ENCODE measurements around the gene OXSR1.

OXSR1 gene

GRCh38 chr3:38136777-38137614 is 28.3 kb upstream of the OXSR1 start, which contains the start of gene ACAA1:
Gene ACAA1 (minus strand): TSS chr3:38137127. CDS start chr3:38137035, 92 bp downstream.
- Histone ChIP-seq H3K4me3 (ENCODE audit: low read depth in 1 of 2, low read length in 2 of 2) (peak within 1 kb of the TSS; percentile 95), H3K27ac (ENCODE audit: low read depth, low read length) (peak within 1 kb of the TSS; percentile 92), H3K4me1 (ENCODE audit: control insufficient read depth in 1 of 2, insufficient read depth in 2 of 2, low read length in 2 of 2) (peaks cover 50 to 55% of the 10 kb centered on the region in 2 donors), H3K27me3 (ENCODE audit: control insufficient read depth in 1 of 2, insufficient read depth in 2 of 2, low read length in 2 of 2) (no peaks in the 10 kb centered on the region), H3K9me3 (ENCODE audit: control insufficient read depth in 1 of 2, low read length in 2 of 2) (no peaks in the 10 kb centered on the region), H3K36me3 (ENCODE audit: control insufficient read depth in 1 of 2, insufficient read depth in 2 of 2, low read length in 2 of 2) (peaks cover 28 to 37% of the 10 kb centered on the region in 2 donors), H3K9ac (ENCODE audit: low read depth in 1 of 2, low read length in 2 of 2) (peak within 1 kb of the TSS; percentile 90 to 98)

DNA sequence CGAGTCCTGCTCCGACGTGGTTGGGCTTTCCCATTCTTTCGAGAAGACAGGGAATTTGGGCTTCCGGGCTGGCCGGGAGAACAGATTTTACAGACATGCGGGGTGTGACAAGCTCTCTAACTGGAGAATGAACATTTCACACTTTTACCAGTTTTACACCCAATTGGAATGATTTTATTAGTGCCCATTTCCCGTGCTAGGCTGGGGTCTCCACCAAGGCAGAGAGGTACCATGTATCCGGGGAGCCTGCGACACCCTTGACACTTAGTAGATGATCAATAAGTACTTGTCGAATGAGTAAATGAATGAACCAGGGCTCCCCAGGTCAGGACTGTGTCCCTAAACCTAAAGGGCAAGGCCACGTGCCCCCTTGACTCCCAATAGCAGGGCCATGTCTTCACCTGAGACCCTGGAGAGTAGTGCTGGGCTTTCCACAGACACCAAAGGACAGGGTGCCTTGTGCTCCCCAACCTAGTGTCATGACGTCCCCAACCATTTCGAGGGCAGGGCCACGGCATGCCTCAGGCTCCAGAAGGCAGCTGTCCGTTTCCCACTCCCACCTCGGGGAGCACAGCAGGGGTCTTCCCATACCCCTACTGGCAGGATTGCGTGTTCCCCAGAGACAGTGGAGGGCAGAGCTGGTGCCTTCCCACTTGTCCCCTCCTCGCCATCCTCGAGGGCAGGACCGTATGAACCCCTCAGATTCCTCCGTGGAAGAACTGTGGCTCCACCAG is 27.6 kb upstream of the OXSR1 start:
- peak overlapping the region; percentile 90 to 98 for H3K9ac ChIP-seq (ENCODE audit: low read depth in 1 of 2, low read length in 2 of 2)
- no peaks in the 10 kb centered on the region for H3K9me3 ChIP-seq (ENCODE audit: control insufficient read depth in 1 of 2, low read length in 2 of 2)
- H3K36me3 ChIP-seq (ENCODE audit: control insufficient read depth in 1 of 2, insufficient read depth in 2 of 2, low read length in 2 of 2): peaks cover 24 to 38% of the 10 kb centered on the region in 2 donors
- H3K4me3 ChIP-seq (ENCODE audit: low read depth in 1 of 2, low read length in 2 of 2): peak overlapping the region; percentile 95
- peak overlapping the region; percentile 92 for H3K27ac ChIP-seq (ENCODE audit: low read depth, low read length)
- H3K27me3 ChIP-seq (ENCODE audit: control insufficient read depth in 1 of 2, insufficient read depth in 2 of 2, low read length in 2 of 2): no peaks in the 10 kb centered on the region
- H3K4me1 ChIP-seq (ENCODE audit: control insufficient read depth in 1 of 2, insufficient read depth in 2 of 2, low read length in 2 of 2): peaks cover 43 to 48% of the 10 kb centered on the region in 2 donors

- Histone ChIP-seq H3K27me3 (ENCODE audit: control insufficient read depth in 1 of 2, insufficient read depth in 2 of 2, low read length in 2 of 2) (no peaks in the 10 kb centered on the region), H3K36me3 (ENCODE audit: control insufficient read depth in 1 of 2, insufficient read depth in 2 of 2, low read length in 2 of 2) (peaks cover 19 to 31% of the 10 kb centered on the region in 2 donors), H3K27ac (ENCODE audit: low read depth, low read length) (peak within 1 kb of the TSS; percentile 92), H3K4me1 (ENCODE audit: control insufficient read depth in 1 of 2, insufficient read depth in 2 of 2, low read length in 2 of 2) (peaks cover 37 to 48% of the 10 kb centered on the region in 2 donors), H3K9ac (ENCODE audit: low read depth in 1 of 2, low read length in 2 of 2) (peak within 1 kb of the TSS; percentile 90 to 98), H3K9me3 (ENCODE audit: control insufficient read depth in 1 of 2, low read length in 2 of 2) (no peaks in the 10 kb centered on the region), H3K4me3 (ENCODE audit: low read depth in 1 of 2, low read length in 2 of 2) (peak within 1 kb of the TSS; percentile 95)
These were observed 26.8 kb upstream of the OXSR1 start, which contains the start of gene MYD88 for GRCh38 chr3:38138349-38139190. Gene MYD88 (plus strand): TSS chr3:38138661. CDS start chr3:38138701, 40 bp downstream.

DNA sequence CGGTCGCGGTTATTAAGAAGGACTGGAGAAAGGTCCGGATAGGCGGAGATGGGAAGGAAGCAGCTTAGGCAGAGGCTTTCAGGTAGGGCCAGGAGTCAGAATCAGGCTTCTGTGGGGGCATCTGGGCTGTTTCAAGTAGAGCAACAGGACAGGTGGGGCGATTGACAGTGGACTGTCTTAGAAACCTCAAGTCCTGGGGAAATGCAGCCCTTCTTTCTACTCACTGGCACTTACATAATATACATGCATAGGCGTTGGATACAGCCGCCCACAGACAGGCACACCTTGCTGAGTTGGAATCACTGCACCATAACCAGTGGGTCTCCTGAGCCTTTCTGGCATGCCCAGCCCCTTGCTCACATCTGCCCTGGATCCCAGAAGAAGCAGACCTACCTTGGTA is 26.1 kb upstream of the OXSR1 start:
- Histone ChIP-seq H3K36me3 (ENCODE audit: control insufficient read depth in 1 of 2, insufficient read depth in 2 of 2, low read length in 2 of 2) (peaks cover 19 to 26% of the 10 kb centered on the region in 2 donors), H3K27me3 (ENCODE audit: control insufficient read depth in 1 of 2, insufficient read depth in 2 of 2, low read length in 2 of 2) (no peaks in the 10 kb centered on the region), H3K4me1 (ENCODE audit: control insufficient read depth in 1 of 2, insufficient read depth in 2 of 2, low read length in 2 of 2) (peaks cover 31 to 42% of the 10 kb centered on the region in 2 donors), H3K27ac (ENCODE audit: low read depth, low read length) (peak overlapping the region; percentile 92), H3K9me3 (ENCODE audit: control insufficient read depth in 1 of 2, low read length in 2 of 2) (no peaks in the 10 kb centered on the region), H3K9ac (ENCODE audit: low read depth in 1 of 2, low read length in 2 of 2) (peak overlapping the region; percentile 90 to 98), H3K4me3 (ENCODE audit: low read depth in 1 of 2, low read length in 2 of 2) (peak overlapping the region; percentile 95)

GRCh38 chr3:38139652-38140051 is 25.7 kb upstream of the OXSR1 start:
- H3K36me3 ChIP-seq (ENCODE audit: control insufficient read depth in 1 of 2, insufficient read depth in 2 of 2, low read length in 2 of 2): peaks cover 19 to 23% of the 10 kb centered on the region in 2 donors
- H3K9ac ChIP-seq (ENCODE audit: low read depth in 1 of 2, low read length in 2 of 2): peak overlapping the region; percentile 90 to 98
- peak overlapping the region; percentile 95 for H3K4me3 ChIP-seq (ENCODE audit: low read depth in 1 of 2, low read length in 2 of 2)
- no peaks in the 10 kb centered on the region for H3K27me3 ChIP-seq (ENCODE audit: control insufficient read depth in 1 of 2, insufficient read depth in 2 of 2, low read length in 2 of 2)
- no peaks in the 10 kb centered on the region for H3K9me3 ChIP-seq (ENCODE audit: control insufficient read depth in 1 of 2, low read length in 2 of 2)
- H3K4me1 ChIP-seq (ENCODE audit: control insufficient read depth in 1 of 2, insufficient read depth in 2 of 2, low read length in 2 of 2): peaks cover 28 to 39% of the 10 kb centered on the region in 2 donors
- no peak overlapping the region for H3K27ac ChIP-seq (ENCODE audit: low read depth, low read length)

DNA sequence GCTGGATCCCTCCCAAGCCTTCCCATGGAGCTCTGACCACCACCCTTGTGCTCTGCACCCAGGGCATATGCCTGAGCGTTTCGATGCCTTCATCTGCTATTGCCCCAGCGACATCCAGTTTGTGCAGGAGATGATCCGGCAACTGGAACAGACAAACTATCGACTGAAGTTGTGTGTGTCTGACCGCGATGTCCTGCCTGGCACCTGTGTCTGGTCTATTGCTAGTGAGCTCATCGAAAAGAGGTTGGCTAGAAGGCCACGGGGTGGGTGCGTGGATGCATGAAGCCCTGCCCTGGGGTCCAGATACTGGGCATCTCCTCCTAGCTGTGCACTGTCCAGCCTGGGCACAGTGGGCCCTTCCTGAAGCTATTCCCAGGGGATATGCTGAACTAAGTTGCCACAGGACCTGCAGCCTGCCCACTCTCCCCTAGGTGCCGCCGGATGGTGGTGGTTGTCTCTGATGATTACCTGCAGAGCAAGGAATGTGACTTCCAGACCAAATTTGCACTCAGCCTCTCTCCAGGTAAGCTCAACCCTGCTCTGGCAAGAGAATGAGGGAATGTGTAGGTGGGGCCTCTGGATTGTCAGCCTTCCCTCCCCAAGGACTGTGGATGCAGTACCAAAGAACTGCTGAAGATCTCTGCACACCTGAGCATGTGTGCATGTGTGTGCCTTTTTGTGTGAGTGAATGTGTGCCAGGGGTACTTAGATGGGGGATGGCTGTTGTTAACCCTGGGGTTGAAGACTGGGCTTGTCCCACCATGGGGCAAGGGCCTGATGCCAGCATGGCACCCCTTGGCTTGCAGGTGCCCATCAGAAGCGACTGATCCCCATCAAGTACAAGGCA is 24.8 kb upstream of the OXSR1 start:
- no peak overlapping the region for H3K27ac ChIP-seq (ENCODE audit: low read depth, low read length)
- H3K4me1 ChIP-seq (ENCODE audit: control insufficient read depth in 1 of 2, insufficient read depth in 2 of 2, low read length in 2 of 2): peaks cover 28 to 35% of the 10 kb centered on the region in 2 donors
- no peaks in the 10 kb centered on the region for H3K27me3 ChIP-seq (ENCODE audit: control insufficient read depth in 1 of 2, insufficient read depth in 2 of 2, low read length in 2 of 2)
- H3K4me3 ChIP-seq (ENCODE audit: low read depth in 1 of 2, low read length in 2 of 2): peak overlapping the region; percentile 95
- peaks cover 19 to 23% of the 10 kb centered on the region in 2 donors for H3K36me3 ChIP-seq (ENCODE audit: control insufficient read depth in 1 of 2, insufficient read depth in 2 of 2, low read length in 2 of 2)
- H3K9ac ChIP-seq (ENCODE audit: low read depth in 1 of 2, low read length in 2 of 2): peak overlapping the region in 1 of 2 donors; percentile 90
- no peaks in the 10 kb centered on the region for H3K9me3 ChIP-seq (ENCODE audit: control insufficient read depth in 1 of 2, low read length in 2 of 2)

GRCh38 chr3:38141173-38141951 is 24.0 kb upstream of the OXSR1 start:
- H3K27ac ChIP-seq (ENCODE audit: low read depth, low read length): no peak overlapping the region
- peaks cover 19 to 23% of the 10 kb centered on the region in 2 donors for H3K36me3 ChIP-seq (ENCODE audit: control insufficient read depth in 1 of 2, insufficient read depth in 2 of 2, low read length in 2 of 2)
- H3K4me1 ChIP-seq (ENCODE audit: control insufficient read depth in 1 of 2, insufficient read depth in 2 of 2, low read length in 2 of 2): peaks cover 28% of the 10 kb centered on the region in 2 donors
- H3K27me3 ChIP-seq (ENCODE audit: control insufficient read depth in 1 of 2, insufficient read depth in 2 of 2, low read length in 2 of 2): no peaks in the 10 kb centered on the region
- H3K4me3 ChIP-seq (ENCODE audit: low read depth in 1 of 2, low read length in 2 of 2): no peak overlapping the region
- peaks cover 0 to 2% of the 10 kb centered on the region in 2 donors for H3K9me3 ChIP-seq (ENCODE audit: control insufficient read depth in 1 of 2, low read length in 2 of 2)
- H3K9ac ChIP-seq (ENCODE audit: low read depth in 1 of 2, low read length in 2 of 2): peak overlapping the region in 1 of 2 donors; percentile 1

DNA sequence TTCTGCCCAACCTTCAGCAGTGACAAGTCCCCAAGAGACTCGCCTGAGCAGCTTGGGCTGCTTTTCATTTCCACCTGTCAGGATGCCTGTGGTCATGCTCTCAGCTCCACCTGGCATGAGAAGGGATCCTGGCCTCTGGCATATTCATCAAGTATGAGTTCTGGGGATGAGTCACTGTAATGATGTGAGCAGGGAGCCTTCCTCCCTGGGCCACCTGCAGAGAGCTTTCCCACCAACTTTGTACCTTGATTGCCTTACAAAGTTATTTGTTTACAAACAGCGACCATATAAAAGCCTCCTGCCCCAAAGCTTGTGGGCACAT is 23.4 kb upstream of the OXSR1 start:
- no peaks in the 10 kb centered on the region for H3K27me3 ChIP-seq (ENCODE audit: control insufficient read depth in 1 of 2, insufficient read depth in 2 of 2, low read length in 2 of 2)
- no peak overlapping the region for H3K9ac ChIP-seq (ENCODE audit: low read depth in 1 of 2, low read length in 2 of 2)
- peaks cover 28% of the 10 kb centered on the region in 2 donors for H3K4me1 ChIP-seq (ENCODE audit: control insufficient read depth in 1 of 2, insufficient read depth in 2 of 2, low read length in 2 of 2)
- no peak overlapping the region for H3K27ac ChIP-seq (ENCODE audit: low read depth, low read length)
- H3K4me3 ChIP-seq (ENCODE audit: low read depth in 1 of 2, low read length in 2 of 2): no peak overlapping the region
- peaks cover 0 to 2% of the 10 kb centered on the region in 2 donors for H3K9me3 ChIP-seq (ENCODE audit: control insufficient read depth in 1 of 2, low read length in 2 of 2)
- H3K36me3 ChIP-seq (ENCODE audit: control insufficient read depth in 1 of 2, insufficient read depth in 2 of 2, low read length in 2 of 2): peaks cover 19 to 23% of the 10 kb centered on the region in 2 donors
